ENCODE measurements around the gene PLCB4. TPM values are rescaled to one million over a fixed set of nuclear protein-coding genes. Genes with fewer than 3 reads are reported as not detected.

The PLCB4 gene
- total and polyA plus RNA-seq, 3 donors from 2014 or later = 5.9 to 19.4 (median 15.5) TPM

GRCh38 chr20:9078826-9079731, 10.2 kb downstream of the PLCB4 start:
- TF ChIP-seq, protein P1, sequence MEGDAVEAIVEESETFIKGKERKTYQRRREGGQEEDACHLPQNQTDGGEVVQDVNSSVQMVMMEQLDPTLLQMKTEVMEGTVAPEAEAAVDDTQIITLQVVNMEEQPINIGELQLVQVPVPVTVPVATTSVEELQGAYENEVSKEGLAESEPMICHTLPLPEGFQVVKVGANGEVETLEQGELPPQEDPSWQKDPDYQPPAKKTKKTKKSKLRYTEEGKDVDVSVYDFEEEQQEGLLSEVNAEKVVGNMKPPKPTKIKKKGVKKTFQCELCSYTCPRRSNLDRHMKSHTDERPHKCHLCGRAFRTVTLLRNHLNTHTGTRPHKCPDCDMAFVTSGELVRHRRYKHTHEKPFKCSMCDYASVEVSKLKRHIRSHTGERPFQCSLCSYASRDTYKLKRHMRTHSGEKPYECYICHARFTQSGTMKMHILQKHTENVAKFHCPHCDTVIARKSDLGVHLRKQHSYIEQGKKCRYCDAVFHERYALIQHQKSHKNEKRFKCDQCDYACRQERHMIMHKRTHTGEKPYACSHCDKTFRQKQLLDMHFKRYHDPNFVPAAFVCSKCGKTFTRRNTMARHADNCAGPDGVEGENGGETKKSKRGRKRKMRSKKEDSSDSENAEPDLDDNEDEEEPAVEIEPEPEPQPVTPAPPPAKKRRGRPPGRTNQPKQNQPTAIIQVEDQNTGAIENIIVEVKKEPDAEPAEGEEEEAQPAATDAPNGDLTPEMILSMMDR (IDR thresholded peaks at IDR 0.05) = no peak
- TF ChIP-seq POLR2A (IDR thresholded peaks at IDR 0.05) = no peak
- intact Hi-C loops (cut with DNase I; ENCODE audit: low total_unique reads) = no loop called here
- Histone ChIP-seq H3K27ac (no peak overlapping the region), H3K27me3 (no peaks in the 10 kb centered on the region), H3K9me3 (no peaks in the 10 kb centered on the region), H3K4me1 (peaks cover 11% of the 10 kb centered on the region), H3K4me3 (no peak overlapping the region), H3K36me3 (ENCODE audit: low read depth, missing control alignments) (no peaks in the 10 kb centered on the region)
- WGBS, 2 donors = 72 to 73% methylated on average over 5 of the region's 5 CpGs
- no peak for DNase-seq

DNA sequence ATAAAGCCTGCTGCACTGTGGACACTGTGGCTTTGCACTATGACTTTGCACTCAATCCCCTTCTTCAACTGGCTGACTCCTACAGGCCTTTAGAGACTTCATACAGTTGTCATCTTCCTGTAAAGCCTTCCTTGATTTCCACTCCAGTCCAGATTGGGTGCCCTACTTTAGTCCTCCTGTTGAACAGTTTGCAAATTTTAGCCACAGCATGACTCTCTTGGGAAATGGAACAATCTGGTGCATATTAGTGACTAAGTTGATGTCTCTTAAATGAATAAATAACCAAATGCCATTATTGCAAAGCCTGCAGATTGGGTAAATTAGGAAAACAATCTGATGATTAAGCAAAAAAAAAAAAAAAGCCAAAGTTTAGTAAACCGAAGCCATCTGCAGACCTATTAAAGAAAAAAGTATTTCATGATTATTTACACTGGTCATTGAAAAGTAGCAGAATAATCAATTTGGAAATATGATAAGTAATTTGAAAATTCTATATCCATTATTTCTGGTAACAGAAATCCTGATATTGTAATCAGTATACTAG, 12.6 kb downstream of the PLCB4 start:
- H3K36me3 ChIP-seq (ENCODE audit: low read depth, missing control alignments) = no peaks in the 10 kb centered on the region
- peaks cover 3% of the 10 kb centered on the region for H3K4me1 ChIP-seq
- TF ChIP-seq, protein P1 (IDR thresholded peaks at IDR 0.05) = no peak
- TF ChIP-seq POLR2A (IDR thresholded peaks at IDR 0.05) = no peak
- H3K9me3 ChIP-seq = no peaks in the 10 kb centered on the region
- no peak overlapping the region for H3K4me3 ChIP-seq
- DNase-seq = no peak
- H3K27me3 ChIP-seq = no peaks in the 10 kb centered on the region
- intact Hi-C loops (cut with DNase I; ENCODE audit: low total_unique reads) = no loop called here
- H3K27ac ChIP-seq = no peak overlapping the region
- WGBS, 2 donors = 0 to 51% methylated on average over 1 of the region's 1 CpG

GRCh38 chr20:9082741-9083140, 13.9 kb downstream of the PLCB4 start:
- H3K36me3 ChIP-seq (ENCODE audit: low read depth, missing control alignments) = no peaks in the 10 kb centered on the region
- H3K4me3 ChIP-seq = no peak overlapping the region
- H3K27me3 ChIP-seq = no peaks in the 10 kb centered on the region
- peaks cover 3% of the 10 kb centered on the region for H3K4me1 ChIP-seq
- TF ChIP-seq, protein P1 (IDR thresholded peaks at IDR 0.05) = no peak
- TF ChIP-seq POLR2A (IDR thresholded peaks at IDR 0.05) = no peak
- H3K27ac ChIP-seq = no peak overlapping the region
- intact Hi-C loops (cut with DNase I; ENCODE audit: low total_unique reads) = no loop called here
- H3K9me3 ChIP-seq = no peaks in the 10 kb centered on the region
- no peak for DNase-seq

DNA sequence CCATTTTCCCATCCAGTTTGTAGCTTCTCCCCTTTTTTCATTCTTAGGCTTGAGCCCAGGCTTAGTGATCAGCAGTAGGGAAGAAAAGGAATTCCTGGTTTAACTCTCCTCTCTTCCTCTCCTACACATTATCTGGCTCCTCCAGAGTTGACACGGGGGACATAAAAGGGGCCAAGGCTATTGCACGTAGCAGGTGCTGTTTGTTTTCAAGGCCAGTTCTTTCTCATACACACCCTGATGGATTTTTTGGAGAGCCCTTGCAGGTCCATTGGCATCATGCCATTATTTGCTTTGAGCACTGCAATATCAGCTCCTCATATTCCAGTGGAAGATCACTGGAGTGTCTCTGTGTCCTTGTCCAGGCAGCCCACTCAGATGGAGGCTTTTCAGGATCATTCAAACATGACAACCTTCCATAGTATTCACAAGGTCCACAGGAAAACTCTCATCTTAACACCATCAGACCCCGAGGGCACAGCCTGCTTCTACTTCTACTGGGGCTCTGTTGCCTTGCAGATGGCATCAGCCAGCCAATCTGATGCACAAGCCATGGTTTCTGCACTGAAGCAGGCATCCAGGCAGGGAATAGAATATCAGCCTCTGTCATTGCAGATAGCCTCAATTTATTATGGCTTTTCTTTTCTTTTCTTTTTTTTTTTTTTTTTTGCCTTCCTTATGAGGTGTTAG, 18.8 kb downstream of the PLCB4 start:
- DNase-seq = no peak
- Histone ChIP-seq H3K4me1 (peaks cover 11% of the 10 kb centered on the region), H3K27ac (no peak overlapping the region), H3K27me3 (no peaks in the 10 kb centered on the region), H3K9me3 (no peaks in the 10 kb centered on the region), H3K4me3 (no peak overlapping the region), H3K36me3 (ENCODE audit: low read depth, missing control alignments) (no peaks in the 10 kb centered on the region)
- intact Hi-C loops (cut with DNase I; ENCODE audit: low total_unique reads) = no loop called here
- 59 to 61% methylated on average over 3 of the region's 3 CpGs for WGBS, 2 donors
- TF ChIP-seq, protein P1 (IDR thresholded peaks at IDR 0.05) = no peak
- TF ChIP-seq POLR2A (IDR thresholded peaks at IDR 0.05) = no peak

All from testis (tissue), 3 donors.